ENCODE data around the gene EDNRA. TPM values are rescaled to one million over a fixed set of nuclear protein-coding genes. Genes with fewer than 3 reads are reported as not detected.

Gene EDNRA
- total and polyA plus RNA-seq, 2 donors (not counting 3 experiments of a cell fraction or from before 2014, with no cell fraction given): 0.01 TPM; not detected in 1

GRCh38 chr4:147578051-147578476 is 97.2 kb downstream of the EDNRA start:
- no peak overlapping the region for H3K4me3 ChIP-seq (replicated peaks in 1 of 3; ENCODE audit: insufficient read depth in 1 of 3, low read depth in 1 of 3, low read length in 3 of 3)
- FAIRE-seq: peak; percentile 94
- dilution Hi-C loops (cut with MboI; ENCODE audit: extremely low pct_ligation_motif_present, low sequenced_read_pairs): no loop called here
- peak overlapping the region; percentile 26 for H3K9ac ChIP-seq (replicated peaks; ENCODE audit: extremely low read depth, insufficient read depth, low read length)
- no peaks in the 10 kb centered on the region for H3K79me2 ChIP-seq (ENCODE audit: control insufficient read depth, insufficient read depth, low read length)
- peaks cover 17% of the 10 kb centered on the region for H3K4me1 ChIP-seq (ENCODE audit: control insufficient read depth, extremely low read depth, insufficient read depth, low read length)
- TF ChIP-seq FOS (IDR thresholded peaks at IDR 0.05; ENCODE audit: borderline replicate concordance, insufficient read depth, low read length) (peak; percentile 96), EZH2 (IDR thresholded peaks at IDR 0.05; ENCODE audit: borderline replicate concordance, low read depth, low read length, severe bottlenecking) (no peak), MYC (IDR thresholded peaks at IDR 0.05; ENCODE audit: low read depth, low read length) (peak; percentile 16), POLR2A (IDR thresholded peaks at IDR 0.05; ENCODE audit: low read depth, low read length) (peak; percentile 53), GATA2 (IDR thresholded peaks at IDR 0.05; ENCODE audit: insufficient read depth, insufficient read length, low read depth, low read length) (peak; percentile 44), MAX (IDR thresholded peaks at IDR 0.05; ENCODE audit: insufficient read depth, insufficient read length) (peak; percentile 82), CTCF (IDR thresholded peaks at IDR 0.05; ENCODE audit: extremely low read depth in 1 of 2, insufficient read depth in 1 of 2, low read depth in 1 of 2, low read length in 2 of 2) (no peak), JUN (IDR thresholded peaks at IDR 0.05; ENCODE audit: borderline replicate concordance, insufficient read depth, insufficient read length, low read depth) (peak; percentile 93), POLR2AphosphoS5 (IDR thresholded peaks at IDR 0.05; ENCODE audit: insufficient read depth, low read depth, low read length) (peak; percentile 84)
- CTCF ChIA-PET: interaction anchor here (0.8 to 2.2 kb wide), 13 partner anchors 8 to 559 kb away, joined by 3 to 26 read pairs (median 4); partner anchors contain the start of gene TMEM184C
- peak overlapping the region; percentile 74 for H3K27ac ChIP-seq (ENCODE audit: insufficient read depth, low read depth, low read length)
- DNase-seq (ENCODE audit: low read depth, low spot score): peak; percentile 98
- H3K9me3 ChIP-seq (replicated peaks; ENCODE audit: control insufficient read depth, insufficient read depth, low read length): no peaks in the 10 kb centered on the region
- peak overlapping the region; percentile 36 for H3K4me2 ChIP-seq (ENCODE audit: insufficient read depth, low read length)
- no peak overlapping the region for H2AFZ ChIP-seq (ENCODE audit: low read depth, low read length)
- no peaks in the 10 kb centered on the region for H3K9me1 ChIP-seq (replicated peaks; ENCODE audit: control insufficient read depth, extremely low read depth, insufficient read depth, low read length)
- H3K36me3 ChIP-seq (ENCODE audit: control insufficient read depth in 2 of 2, extremely low read depth in 1 of 2, insufficient read depth in 2 of 2, low read length in 2 of 2): no peaks in the 10 kb centered on the region
- intact Hi-C loops (cut with micrococcal nuclease): loop anchor here (10.0 kb wide), 1 partner anchor 243 kb away; no protein-coding TSS in a partner anchor
- POLR2A ChIA-PET: interaction anchor here (0.6 kb wide), 1 partner anchor 66 kb away, joined by 4 read pairs; no protein-coding TSS in a partner anchor
- BruUV-seq (replicated peaks): no TSS peak
- H4K20me1 ChIP-seq (replicated peaks; ENCODE audit: control insufficient read depth, extremely low read depth, insufficient read depth, low read length): no peaks in the 10 kb centered on the region
- no peaks in the 10 kb centered on the region for H3K27me3 ChIP-seq (ENCODE audit: control insufficient read depth in 2 of 2, insufficient read depth in 2 of 2, low read length in 2 of 2)
